Ovary (tissue), 9 donors: ENCODE results near the gene NXNL1. TPM values are rescaled to one million over a fixed set of nuclear protein-coding genes. Genes with fewer than 3 reads are reported as not detected.

ENCODE experiments used
- DNase-seq, 5 donors: peaks; one replicate each; pipeline ENCODE4 v3.0.0-alpha.2; 2019 to 2020
- H3K27ac ChIP-seq, 2 donors: fragments of 200-600 bp; one replicate each; pipeline versions ENCODE4 v1.5.1 to v1.8.0; 2019 to 2022
- H3K27me3 ChIP-seq: fragments of 200-600 bp; one replicate; pipeline ENCODE4 v1.8.0; 2022
- H3K36me3 ChIP-seq: fragments of 200-600 bp; sonication (generic); one replicate; pipeline ENCODE4 v1.5.1; 2019
- H3K4me1 ChIP-seq: one replicate; pipeline ENCODE4 v1.8.1; 2013; ENCODE audit warnings: mild to moderate bottlenecking, moderate library complexity; ENCODE audit not compliant: insufficient read depth
- H3K4me3 ChIP-seq: fragments of 200-600 bp; sonication (generic); one replicate; pipeline ENCODE4 v1.5.1; 2017
- H3K9me3 ChIP-seq, 2 donors: fragments of 200-600 bp in 1 of 2; sonication (generic) in 1 of 2; one replicate each; pipeline versions ENCODE4 v1.5.1 to v1.8.1; 2013 to 2019; ENCODE audit warnings: mild to moderate bottlenecking in 1 of 2, moderate library complexity in 1 of 2
- CTCF ChIP-seq, 3 donors: fragments of 450-650 bp in 2 of 3; fragments of 200-600 bp in 1 of 3; IDR thresholded peaks; one replicate each; pipeline versions ENCODE4 v1.5.1 to v1.8.0; 2016 to 2022; ENCODE audit warnings: antibody characterized with exemption in 3 of 3, mild to moderate bottlenecking in 1 of 3
- EP300 ChIP-seq: sonication (generic); formaldehyde crosslinking; IDR thresholded peaks from one replicate; pipeline ENCODE4 v1.6.1; 2017; ENCODE audit warnings: antibody characterized with exemption
- POLR2A ChIP-seq: fragments of 450-650 bp; IDR thresholded peaks from one replicate; pipeline ENCODE4 v1.6.1; 2017; ENCODE audit warnings: antibody characterized with exemption, mild to moderate bottlenecking, moderate library complexity
- WGBS, 3 donors: extraction: QIAGEN DNeasy Blood & Tissue Kit in 1 of 3; methylation state at CpG; one replicate each; pipeline versions ENCODE4 v1.1.5 to v1.1.7; 2013 to 2017; 5-methylcytosine and 5-hydroxymethylcytosine counted together
- intact Hi-C, 4 donors: fragments of 100-400 bp; cut with DNase I; formaldehyde crosslinking; loops; one replicate each; pipeline versions ENCODE4 v1.11.0 to v1.15.1; 2022 to 2023
- polyA plus RNA-seq, 2 donors: library from polyadenylated mRNA; stranded (reverse); fragments of 200-250 nt in 1 of 2; fragments of 350-450 nt in 1 of 2; fragmentation: Illumina TruSeq in 1 of 2; extraction: RNeasy Lipid Tissue Mini Kit (QIAGEN cat#74804) in 1 of 2; gene quantifications; one replicate each; pipeline ENCODE4 v1.2.3, GENCODE V29; 2013 to 2014
- total RNA-seq, 7 donors: library from RNA; depleted of rRNA in 2 of 7; stranded (reverse); fragments of >200 nt in 2 of 7; fragmentation: NEBNext Ultra II Directional in 3 of 7; extraction: Animal tissue kit (Norgen Biotek cat#: 25700) in 3 of 7; gene quantifications; one replicate each; pipeline versions ENCODE4 v1.1.0 to v1.2.4, GENCODE V29; 2016 to 2023
- donor health status: DM: no; HTN: no; CAD: no; lungs with moderate emphysema.
- donor health status: DM: no; HTN: no; CAD: no.
- donor health status: Bipolar disorder and iron deficiency.
- donor health status: DM: yes; HTN: yes; CAD: no.
- donor health status: DM: no; HTN: no; CAD: no.
- donor health status: DM: yes; HTN: yes; CAD: no.

NXNL1 gene
- total and polyA plus RNA-seq, 9 donors, result 0.11 TPM; not detected in 8

GRCh38 chr19:17411801-17412200 is 48.9 kb downstream of the NXNL1 start:
- 83 to 84% (median 83%) methylated on average over 11 of the region's 11 CpGs for WGBS, 3 donors
- H3K4me1 ChIP-seq, result peaks cover 21% of the 10 kb centered on the region
- peak in 1 of 5 donors; percentile 43 for DNase-seq
- intact Hi-C loops, result no loop called here
- TF ChIP-seq POLR2A, result no peak
- no peak for TF ChIP-seq EP300
- TF ChIP-seq CTCF (IDR thresholded peaks at IDR 0.05), result no peak
- no peaks in the 10 kb centered on the region for H3K36me3 ChIP-seq
- no peaks in the 10 kb centered on the region for H3K9me3 ChIP-seq
- no peak overlapping the region for H3K4me3 ChIP-seq
- H3K27me3 ChIP-seq, result no peaks in the 10 kb centered on the region
- H3K27ac ChIP-seq, result peak overlapping the region; percentile 56 to 87

GRCh38 chr19:17409990-17410389 is 50.7 kb downstream of the NXNL1 start:
- H3K4me3 ChIP-seq, result no peak overlapping the region
- H3K36me3 ChIP-seq, result no peaks in the 10 kb centered on the region
- 17 to 21% (median 21%) methylated on average over 9 of the region's 9 CpGs for WGBS, 3 donors
- H3K4me1 ChIP-seq, result peaks cover 29% of the 10 kb centered on the region
- peak overlapping the region; percentile 72 to 87 for H3K27ac ChIP-seq
- H3K27me3 ChIP-seq, result no peaks in the 10 kb centered on the region
- TF ChIP-seq EP300, result no peak
- TF ChIP-seq POLR2A, result no peak
- no peak for TF ChIP-seq CTCF (IDR thresholded peaks at IDR 0.05)
- no peaks in the 10 kb centered on the region for H3K9me3 ChIP-seq
- peak; percentile 74 to 89 (median 84) for DNase-seq
- intact Hi-C loops, result no loop called here

GRCh38 chr19:17406887-17407196 is 53.9 kb downstream of the NXNL1 start:
- Histone ChIP-seq H3K9me3 (no peaks in the 10 kb centered on the region), H3K27ac (peak overlapping the region; percentile 78 to 87), H3K27me3 (no peaks in the 10 kb centered on the region), H3K4me3 (peak overlapping the region; percentile 57), H3K36me3 (no peaks in the 10 kb centered on the region), H3K4me1 (peaks cover 18% of the 10 kb centered on the region)
- intact Hi-C loops, result no loop called here
- TF ChIP-seq POLR2A, result no peak
- TF ChIP-seq EP300, result no peak
- TF ChIP-seq CTCF (IDR thresholded peaks at IDR 0.05), result no peak
- DNase-seq, result no peak
- 16 to 26% (median 24%) methylated on average over 2 of the region's 2 CpGs for WGBS, 3 donors

GRCh38 chr19:17406046-17406886 is 54.5 kb downstream of the NXNL1 start:
- Histone ChIP-seq H3K4me3 (peak overlapping the region; percentile 57), H3K27ac (peak overlapping the region; percentile 78 to 87), H3K27me3 (no peaks in the 10 kb centered on the region), H3K36me3 (no peaks in the 10 kb centered on the region), H3K9me3 (no peaks in the 10 kb centered on the region), H3K4me1 (peaks cover 17% of the 10 kb centered on the region)
- intact Hi-C loops, result no loop called here
- WGBS, 3 donors, result 33 to 59% (median 42%) methylated on average over 10 of the region's 10 CpGs
- TF ChIP-seq CTCF (IDR thresholded peaks at IDR 0.05) (no peak), EP300 (no peak), POLR2A (no peak)
- DNase-seq, result no peak

Other genes with a start within 250 kb of the NXNL1 start
- gene USE1, start 245.6 kb downstream of the NXNL1 start, total RNA-seq, result 10 to 100 TPM; 23.8 to 42.1 (median 30.9) TPM
- gene USE1, start 245.6 kb downstream of the NXNL1 start, polyA plus RNA-seq, result 10 to 100 TPM; 15.8 to 50.3 TPM
- 10 to 100 TPM in 6 of 7 donors, 1 to 10 TPM in 1; 6.4 to 39.8 (median 20.3) TPM for gene OCEL1, start 234.7 kb downstream of the NXNL1 start, total RNA-seq
- gene OCEL1, start 234.7 kb downstream of the NXNL1 start, polyA plus RNA-seq, result 10 to 100 TPM; 16.7 to 18.6 TPM
- 10 to 100 TPM; 21.5 to 46.4 (median 28.4) TPM for gene NR2F6, start 215.0 kb downstream of the NXNL1 start, total RNA-seq
- 10 to 100 TPM in 1 of 2 donors, 1 to 10 TPM in 1; 3.7 to 10.5 TPM for gene NR2F6, start 215.0 kb downstream of the NXNL1 start, polyA plus RNA-seq
- 1 to 10 TPM; 1.5 to 7.0 (median 2.0) TPM for gene USHBP1, start 196.2 kb downstream of the NXNL1 start, total RNA-seq
- 1 to 10 TPM; 1.1 to 8.9 TPM for gene USHBP1, start 196.2 kb downstream of the NXNL1 start, polyA plus RNA-seq
- 10 to 100 TPM; 37.4 to 74.8 (median 57.8) TPM for gene BABAM1, start 193.5 kb downstream of the NXNL1 start, total RNA-seq
- 10 to 100 TPM; 62.6 to 99.1 TPM for gene BABAM1, start 193.5 kb downstream of the NXNL1 start, polyA plus RNA-seq
- 1 to 10 TPM in 4 of 7 donors, under 1 TPM in 3; 0.23 to 1.6 (median 1.4) TPM for gene ANKLE1, start 179.0 kb downstream of the NXNL1 start, total RNA-seq
- under 1 TPM; 0.12 to 0.65 TPM for gene ANKLE1, start 179.0 kb downstream of the NXNL1 start, polyA plus RNA-seq
- 10 to 100 TPM; 12.4 to 25.1 (median 19.1) TPM for gene ABHD8, start 157.5 kb downstream of the NXNL1 start, total RNA-seq
- 10 to 100 TPM in 1 of 2 donors, under 1 TPM in 1; 0.55 to 15.3 TPM for gene ABHD8, start 157.5 kb downstream of the NXNL1 start, polyA plus RNA-seq
- 10 to 100 TPM; 39.5 to 93.4 (median 53.4) TPM for gene MRPL34, start 155.1 kb downstream of the NXNL1 start, total RNA-seq
- gene MRPL34, start 155.1 kb downstream of the NXNL1 start, polyA plus RNA-seq, result 10 to 100 TPM; 62.7 to 93.0 TPM
- gene DDA1, start 151.4 kb downstream of the NXNL1 start, total RNA-seq, result 10 to 100 TPM in 6 of 7 donors, 1 to 10 TPM in 1; 6.3 to 29.3 (median 18.6) TPM
- gene DDA1, start 151.4 kb downstream of the NXNL1 start, polyA plus RNA-seq, result 10 to 100 TPM; 29.1 to 32.6 TPM
- 1 to 10 TPM; 2.0 to 8.9 (median 4.0) TPM for gene ANO8, start 126.1 kb downstream of the NXNL1 start, total RNA-seq
- gene ANO8, start 126.1 kb downstream of the NXNL1 start, polyA plus RNA-seq, result 1 to 10 TPM; 2.1 to 3.7 TPM
- 10 to 100 TPM; 11.4 to 22.9 (median 18.2) TPM for gene GTPBP3, start 123.4 kb downstream of the NXNL1 start, total RNA-seq
- 10 to 100 TPM in 1 of 2 donors, 1 to 10 TPM in 1; 4.5 to 11.6 TPM for gene GTPBP3, start 123.4 kb downstream of the NXNL1 start, polyA plus RNA-seq
- 10 to 100 TPM in 2 of 7 donors, 1 to 10 TPM in 5; 2.0 to 22.7 (median 8.3) TPM for gene PLVAP, start 83.6 kb downstream of the NXNL1 start, total RNA-seq
- gene PLVAP, start 83.6 kb downstream of the NXNL1 start, polyA plus RNA-seq, result 10 to 100 TPM in 1 of 2 donors, 1 to 10 TPM in 1; 2.7 to 15.0 TPM
- 10 to 100 TPM in 1 of 7 donors, 1 to 10 TPM in 5, under 1 TPM in 1; 0.69 to 13.6 (median 6.1) TPM for gene CCDC194, start 66.7 kb downstream of the NXNL1 start, total RNA-seq
- gene CCDC194, start 66.7 kb downstream of the NXNL1 start, polyA plus RNA-seq, result 1 to 10 TPM; 1.2 to 1.8 TPM
- 100 to 1,000 TPM; 400 to 715 (median 557) TPM for gene BST2, start 55.3 kb downstream of the NXNL1 start, total RNA-seq
- 100 to 1,000 TPM; 207 to 760 TPM for gene BST2, start 55.3 kb downstream of the NXNL1 start, polyA plus RNA-seq
- gene MVB12A, start 40.9 kb downstream of the NXNL1 start, total RNA-seq, result 10 to 100 TPM; 54.4 to 90.4 (median 81.4) TPM
- gene MVB12A, start 40.9 kb downstream of the NXNL1 start, polyA plus RNA-seq, result 10 to 100 TPM in 1 of 2 donors, 1 to 10 TPM in 1; 7.6 to 77.8 TPM
- 10 to 100 TPM in 2 of 7 donors, 1 to 10 TPM in 5; 1.4 to 14.1 (median 7.5) TPM for gene TMEM221, start 12.3 kb downstream of the NXNL1 start, total RNA-seq
- 1 to 10 TPM; 2.5 to 3.2 TPM for gene TMEM221, start 12.3 kb downstream of the NXNL1 start, polyA plus RNA-seq
- gene SLC27A1, start 9.6 kb upstream of the NXNL1 start, total RNA-seq, result 10 to 100 TPM; 27.3 to 43.1 (median 37.8) TPM
- 10 to 100 TPM in 1 of 2 donors, 1 to 10 TPM in 1; 4.6 to 42.3 TPM for gene SLC27A1, start 9.6 kb upstream of the NXNL1 start, polyA plus RNA-seq
- 10 to 100 TPM; 43.9 to 93.0 (median 73.9) TPM for gene PGLS, start 50.7 kb upstream of the NXNL1 start, total RNA-seq
- 10 to 100 TPM; 11.0 to 72.3 TPM for gene PGLS, start 50.7 kb upstream of the NXNL1 start, polyA plus RNA-seq
- gene COLGALT1, start 94.7 kb upstream of the NXNL1 start, total RNA-seq, result 10 to 100 TPM; 30.4 to 75.2 (median 45.2) TPM
- 10 to 100 TPM; 31.4 to 72.6 TPM for gene COLGALT1, start 94.7 kb upstream of the NXNL1 start, polyA plus RNA-seq
- under 1 TPM; 0.08 to 0.32 (median 0.12) TPM for gene UNC13A, start 227.4 kb upstream of the NXNL1 start, total RNA-seq
- gene UNC13A, start 227.4 kb upstream of the NXNL1 start, polyA plus RNA-seq, result under 1 TPM; 0.24 to 0.38 TPM